Measurements from ENCODE around the gene KRTAP12-3. TPM values are rescaled to one million over a fixed set of nuclear protein-coding genes. Genes with fewer than 3 reads are reported as not detected.
"Not testable (repeated sequence)": the region's sequence is repeated elsewhere in the genome, so short reads cannot be mapped to it uniquely, and the experiment has no call there.

Gene KRTAP12-3
- total RNA-seq, 4 donors from 2014 or later, result not detected

GRCh38 chr21:44619886-44620285 lies 37.8 kb upstream of the KRTAP12-3 start:
- Histone ChIP-seq H3K27me3 (no peaks in the 10 kb centered on the region), H3K36me3 (no peaks in the 10 kb centered on the region), H3K4me3 (no peak overlapping the region), H3K9me3 (peaks cover 0 to 42% (median 9%) of the 10 kb centered on the region in 4 donors), H3K27ac (no peak overlapping the region), H3K4me1 (no peaks in the 10 kb centered on the region)
- WGBS, 2 donors, result 84 to 86% methylated on average over 6 of the region's 6 CpGs
- DNase-seq (ENCODE audit: low spot score in 2 of 2), result no peak
- TF ChIP-seq CTCF (IDR thresholded peaks at IDR 0.05), result no peak
- TF ChIP-seq EP300 (IDR thresholded peaks at IDR 0.05), result no peak
- TF ChIP-seq POLR2A (IDR thresholded peaks at IDR 0.05), result no peak

GRCh38 chr21:44623575-44623974 lies 34.2 kb upstream of the KRTAP12-3 start:
- Histone ChIP-seq H3K27me3 (peaks cover 0 to 12% of the 10 kb centered on the region in 2 donors), H3K4me1 (no peaks in the 10 kb centered on the region), H3K36me3 (no peaks in the 10 kb centered on the region), H3K9me3 (peaks cover 0 to 50% (median 9%) of the 10 kb centered on the region in 4 donors), H3K4me3 (no peak overlapping the region), H3K27ac (no peak overlapping the region)
- no peak for DNase-seq (ENCODE audit: low spot score in 2 of 2)
- TF ChIP-seq CTCF (IDR thresholded peaks at IDR 0.05) (no peak), POLR2A (IDR thresholded peaks at IDR 0.05) (no peak), EP300 (IDR thresholded peaks at IDR 0.05) (no peak)

- Histone ChIP-seq H3K27me3 (peaks cover 0 to 15% of the 10 kb centered on the region in 2 donors), H3K36me3 (no peaks in the 10 kb centered on the region), H3K9me3 (peaks cover 0 to 55% (median 7%) of the 10 kb centered on the region in 4 donors), H3K4me1 (no peaks in the 10 kb centered on the region), H3K27ac (no peak overlapping the region), H3K4me3 (no peak overlapping the region)
- no peak for TF ChIP-seq EP300 (IDR thresholded peaks at IDR 0.05)
- no peak for TF ChIP-seq POLR2A (IDR thresholded peaks at IDR 0.05)
- TF ChIP-seq CTCF (IDR thresholded peaks at IDR 0.05), result no peak
- 85 to 89% methylated on average over 7 of the region's 7 CpGs for WGBS, 2 donors
- DNase-seq (ENCODE audit: low spot score in 2 of 2), result no peak
Observed at GRCh38 chr21:44625756-44626155, 32.0 kb upstream of the KRTAP12-3 start.

GRCh38 chr21:44626262-44626661 lies 31.5 kb upstream of the KRTAP12-3 start:
- WGBS, 2 donors, result 75 to 84% methylated on average over 10 of the region's 10 CpGs
- H3K27me3 ChIP-seq, result peaks cover 0 to 15% of the 10 kb centered on the region in 2 donors
- H3K4me3 ChIP-seq, result no peak overlapping the region
- H3K4me1 ChIP-seq, result no peaks in the 10 kb centered on the region
- H3K9me3 ChIP-seq, result peaks cover 0 to 60% (median 7%) of the 10 kb centered on the region in 4 donors
- no peak overlapping the region for H3K27ac ChIP-seq
- H3K36me3 ChIP-seq, result no peaks in the 10 kb centered on the region
- DNase-seq (ENCODE audit: low spot score in 2 of 2), result no peak
- TF ChIP-seq CTCF (IDR thresholded peaks at IDR 0.05) (no peak), POLR2A (IDR thresholded peaks at IDR 0.05) (no peak), EP300 (IDR thresholded peaks at IDR 0.05) (no peak)

GRCh38 chr21:44626673-44627143 lies 31.0 kb upstream of the KRTAP12-3 start, which contains the start of gene KRTAP10-9:
Gene KRTAP10-9 (plus strand): TSS chr21:44627093. CDS start chr21:44627172, 79 bp downstream.
- TF ChIP-seq CTCF (IDR thresholded peaks at IDR 0.05), result no peak
- TF ChIP-seq POLR2A (IDR thresholded peaks at IDR 0.05), result no peak
- TF ChIP-seq EP300 (IDR thresholded peaks at IDR 0.05), result no peak
- H3K27me3 ChIP-seq, result peaks cover 0 to 15% of the 10 kb centered on the region in 2 donors
- H3K27ac ChIP-seq, result no peak within 1 kb of the TSS
- no peak within 1 kb of the TSS for H3K4me3 ChIP-seq
- no peaks in the 10 kb centered on the region for H3K4me1 ChIP-seq
- DNase-seq (ENCODE audit: low spot score in 2 of 2), result no peak
- no peaks in the 10 kb centered on the region for H3K36me3 ChIP-seq
- H3K9me3 ChIP-seq, result peaks cover 0 to 63% (median 10%) of the 10 kb centered on the region in 4 donors
- 56 to 100% methylated on average over 2 to 7 of the region's 7 CpGs for WGBS, 2 donors

GRCh38 chr21:44627181-44627822 lies 30.4 kb upstream of the KRTAP12-3 start:
- peaks cover 0 to 63% (median 11%) of the 10 kb centered on the region in 4 donors for H3K9me3 ChIP-seq
- WGBS, 2 donors, result 78 to 86% methylated on average over 14 to 16 of the region's 20 CpGs
- H3K27me3 ChIP-seq, result peaks cover 0 to 15% of the 10 kb centered on the region in 2 donors
- H3K4me1 ChIP-seq; H3K36me3 ChIP-seq; H3K4me3 ChIP-seq; H3K27ac ChIP-seq; DNase-seq (ENCODE audit: low spot score in 2 of 2): not testable (repeated sequence)

- not testable (repeated sequence) for DNase-seq (ENCODE audit: low spot score in 2 of 2); H3K4me1 ChIP-seq; H3K36me3 ChIP-seq; H3K27ac ChIP-seq; H3K4me3 ChIP-seq
- peaks cover 0 to 63% (median 12%) of the 10 kb centered on the region in 4 donors for H3K9me3 ChIP-seq
- H3K27me3 ChIP-seq, result peaks cover 0 to 15% of the 10 kb centered on the region in 2 donors
- WGBS, 2 donors, result 23 to 41% methylated on average over 10 to 12 of the region's 15 CpGs
Observed at GRCh38 chr21:44627831-44628233, 29.9 kb upstream of the KRTAP12-3 start.

Measured in tibial nerve (tissue), 4 donors.